SK-MEL-5 (cell line): Measurements from ENCODE around the gene CASKIN2. TPM values are rescaled to one million over a fixed set of nuclear protein-coding genes. Genes with fewer than 3 reads are reported as not detected.

ENCODE experiments used
- DNase-seq: peaks from one replicate; pipeline ENCODE4 v3.0.0-alpha.2; 2016; ENCODE audit warnings: low read depth, low spot score
- in situ Hi-C: cut with HindIII; loops from 2 replicates; pipeline ENCODE4 v1.10.0; 2016; ENCODE audit warnings: low sequenced_read_pairs, high pct_unique_total_duplicates, low pct_unique_long_range_greater_than_20kb
- total RNA-seq: library from RNA; depleted of rRNA; stranded (reverse); fragments of >200 nt; shearing (Covaris generic); gene quantifications from 2 replicates; pipeline ENCODE4 v1.2.3, GENCODE V29; 2014

The CASKIN2 gene
- total RNA-seq, 1 experiment from 2014 or later: 3.5 TPM

DNA sequence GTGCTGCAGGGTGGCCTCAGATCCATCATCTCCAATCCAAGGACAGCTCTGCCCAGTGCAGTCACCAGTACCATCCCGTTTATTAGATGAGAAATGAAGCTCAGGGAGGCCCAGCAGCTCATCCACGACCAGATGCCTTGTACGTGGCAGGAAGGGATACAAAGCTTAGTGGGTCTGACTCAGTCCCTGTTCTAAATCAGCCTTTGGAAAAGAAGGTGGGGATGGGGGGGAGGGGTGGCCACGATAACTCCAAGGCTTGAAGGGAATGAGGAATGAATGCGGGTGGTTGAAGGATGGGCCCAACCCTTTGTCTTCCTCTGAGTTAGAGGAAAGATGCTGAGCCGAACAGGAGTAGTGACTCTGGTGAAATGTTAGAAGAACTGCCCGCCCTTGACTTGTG lies 35.9 kb upstream of the CASKIN2 start:
- in situ Hi-C loops: no loop called here
- DNase-seq: no peak

DNA sequence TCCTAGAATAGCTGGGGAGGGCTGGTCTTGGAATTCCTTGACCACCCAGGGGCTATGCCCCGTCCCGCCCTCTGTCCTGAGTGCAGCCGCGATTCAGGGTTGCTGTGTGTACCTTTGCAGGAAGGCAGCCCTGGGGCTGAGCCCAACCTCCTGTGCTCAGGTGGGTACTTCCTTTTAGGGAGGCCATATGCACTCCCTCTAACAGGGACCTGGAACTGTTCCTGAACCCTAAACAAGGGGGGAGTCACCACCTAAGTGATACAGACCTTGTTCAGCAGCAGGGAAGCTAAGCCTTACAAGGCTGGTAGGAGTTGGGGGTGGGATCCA lies 34.8 kb upstream of the CASKIN2 start:
- in situ Hi-C loops: no loop called here

DNA sequence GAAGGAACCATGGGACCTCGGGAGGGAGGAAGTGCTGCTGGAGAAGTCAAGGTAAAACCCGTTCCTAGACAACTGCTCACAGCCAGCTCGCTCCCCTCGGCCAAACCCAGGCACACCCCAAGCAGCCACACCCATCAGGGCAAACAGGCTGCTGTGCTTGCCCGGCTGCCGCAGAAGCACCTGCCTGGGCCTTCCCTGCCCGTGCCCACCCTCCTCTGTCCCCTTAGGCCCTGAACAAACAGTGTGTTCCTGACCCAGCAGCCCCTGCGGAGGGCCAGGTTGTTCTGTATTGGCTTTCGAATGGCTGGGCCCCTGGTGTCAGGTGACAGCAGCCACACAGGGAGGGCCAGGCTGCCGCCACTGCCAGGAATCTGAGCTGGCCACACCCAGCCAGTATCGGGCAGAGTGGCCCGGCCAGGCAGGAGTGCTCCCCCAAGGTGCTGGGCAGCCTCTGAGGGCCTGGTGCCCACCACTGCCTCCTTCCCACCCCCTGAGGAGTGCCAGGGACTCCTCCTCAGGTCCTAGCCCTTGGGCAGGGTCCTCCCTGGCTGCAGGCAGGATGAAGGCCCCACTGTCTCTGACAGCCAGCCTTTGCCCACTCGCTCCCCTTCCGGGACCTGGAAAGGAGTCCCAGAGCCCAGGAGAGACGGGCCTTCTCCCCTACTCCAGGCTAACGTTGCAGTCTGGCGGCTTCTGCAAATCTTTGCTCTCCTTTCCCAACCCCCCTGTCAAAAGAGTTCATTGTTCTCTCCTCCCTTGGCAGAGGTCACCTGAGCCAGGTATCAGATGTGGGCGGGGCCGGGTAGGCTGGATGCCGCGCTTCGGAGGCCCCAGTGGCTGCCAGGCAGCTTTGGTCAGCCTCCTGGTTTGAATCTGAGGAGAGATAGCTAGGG lies 34.2 kb upstream of the CASKIN2 start:
- no peak for DNase-seq
- in situ Hi-C loops: no loop called here

More for the DNA sequence above, 34.8 kb upstream of the CASKIN2 start:
- no peak for DNase-seq

DNA sequence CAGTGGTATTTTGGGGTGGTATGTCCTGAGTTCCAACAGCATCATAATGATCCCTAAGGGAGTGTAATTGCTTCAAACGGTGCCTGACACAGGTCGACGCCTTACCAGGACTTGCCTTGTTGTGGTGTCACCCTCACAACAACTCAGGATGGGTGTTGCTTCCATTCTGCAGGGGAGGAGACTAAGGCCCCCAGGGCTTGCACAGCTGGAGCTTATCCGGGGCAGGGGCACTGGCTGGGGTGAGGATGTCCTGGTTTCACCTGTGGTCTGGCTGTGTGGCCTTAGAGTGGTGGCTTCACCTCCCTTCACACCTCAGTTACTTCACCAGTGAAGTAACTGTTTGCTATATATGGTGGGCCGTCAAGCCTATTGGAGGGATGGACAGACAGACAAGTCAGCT lies 33.5 kb upstream of the CASKIN2 start:
- in situ Hi-C loops: no loop called here
- DNase-seq: no peak

DNA sequence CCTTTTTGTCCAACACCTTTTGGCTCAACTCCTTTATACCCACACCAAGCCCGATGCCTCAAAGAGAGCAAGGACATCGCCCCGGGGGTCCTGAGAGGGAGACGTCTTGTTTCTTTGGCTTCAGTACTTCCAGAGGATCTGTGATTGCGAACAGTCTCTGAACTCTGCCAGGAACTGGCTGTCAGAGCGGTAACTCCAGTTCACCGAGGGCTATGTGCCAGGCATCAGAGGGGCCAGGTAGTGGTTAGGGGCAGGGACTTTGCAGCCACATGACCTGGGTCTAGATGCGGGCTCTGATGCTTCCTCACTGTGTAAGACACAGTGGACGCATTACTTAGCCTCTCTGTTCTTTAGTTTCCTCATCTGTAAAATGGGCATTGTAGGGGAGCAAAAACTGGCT lies 31.8 kb upstream of the CASKIN2 start:
- no peak for DNase-seq
- in situ Hi-C loops: no loop called here

DNA sequence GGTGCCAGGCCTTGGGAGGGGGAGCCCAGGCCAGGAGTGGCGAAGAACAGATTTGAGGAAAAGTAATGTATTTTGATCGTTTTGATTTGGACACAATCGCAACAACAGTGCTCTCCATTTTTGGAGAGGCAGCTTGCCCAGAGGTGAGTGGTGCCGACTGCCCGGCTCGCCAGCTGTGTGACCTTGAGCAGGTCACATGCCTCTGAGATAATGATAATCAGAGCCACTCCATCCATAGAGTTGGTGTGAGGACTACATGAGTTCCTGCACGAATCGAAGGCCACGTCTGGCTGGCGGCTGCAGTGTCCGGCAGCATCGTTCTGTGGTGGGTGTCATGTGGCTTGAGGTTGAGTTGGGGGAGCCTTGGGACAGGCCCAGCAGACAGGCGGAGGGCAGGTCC lies 30.8 kb upstream of the CASKIN2 start:
- no peak for DNase-seq
- in situ Hi-C loops: no loop called here

DNA sequence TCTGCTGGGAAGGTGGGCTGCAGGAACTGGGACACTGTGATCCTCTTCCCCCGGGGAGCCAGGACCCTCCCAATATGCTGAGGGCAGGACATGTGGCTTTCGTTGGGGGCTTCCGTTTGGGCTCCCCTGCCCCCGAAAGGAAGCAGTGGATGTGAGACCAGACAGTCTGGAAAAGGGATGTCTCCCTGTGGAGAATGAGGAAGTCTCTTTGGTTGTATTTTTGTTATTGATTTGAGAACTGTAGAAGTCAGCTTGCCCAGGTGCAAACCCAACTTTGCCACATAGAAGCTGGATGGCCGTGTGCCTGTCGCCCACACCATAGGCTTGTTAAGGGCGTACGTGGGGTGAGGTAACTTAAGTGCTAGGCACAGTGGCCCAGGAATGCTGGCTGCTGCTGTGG lies 28.9 kb upstream of the CASKIN2 start:
- no peak for DNase-seq
- in situ Hi-C loops: no loop called here

DNA sequence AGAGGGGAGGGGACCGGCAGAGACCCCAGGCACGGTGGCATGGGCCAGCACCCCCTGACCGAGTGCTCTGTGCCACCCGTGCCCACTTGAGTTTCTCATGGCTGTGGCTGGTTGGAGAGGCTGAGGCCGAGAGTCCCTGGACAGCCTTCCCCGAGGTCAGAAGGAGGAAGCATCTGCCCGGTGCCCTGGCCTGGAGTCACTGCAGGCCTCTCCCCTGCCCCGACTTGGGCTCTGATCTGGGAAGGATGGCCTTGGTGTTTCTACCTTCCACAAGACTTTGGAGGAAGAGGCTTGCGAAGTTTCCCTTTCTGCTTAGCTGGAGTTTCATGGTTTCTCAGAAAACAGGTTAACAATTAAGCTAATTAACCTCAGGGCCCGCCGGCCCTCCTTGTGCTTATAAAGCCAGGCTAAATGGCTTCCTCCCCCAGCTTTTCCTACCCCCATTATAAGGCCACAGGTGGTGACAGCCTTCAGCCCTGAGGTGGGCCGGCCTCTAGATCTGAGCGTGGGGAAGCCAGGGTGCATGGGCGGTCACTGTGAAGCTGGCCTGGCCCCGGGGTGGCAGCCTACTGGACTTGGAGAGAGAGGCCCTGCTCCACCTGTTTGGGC lies 27.5 kb upstream of the CASKIN2 start:
- in situ Hi-C loops: no loop called here
- DNase-seq: no peak

DNA sequence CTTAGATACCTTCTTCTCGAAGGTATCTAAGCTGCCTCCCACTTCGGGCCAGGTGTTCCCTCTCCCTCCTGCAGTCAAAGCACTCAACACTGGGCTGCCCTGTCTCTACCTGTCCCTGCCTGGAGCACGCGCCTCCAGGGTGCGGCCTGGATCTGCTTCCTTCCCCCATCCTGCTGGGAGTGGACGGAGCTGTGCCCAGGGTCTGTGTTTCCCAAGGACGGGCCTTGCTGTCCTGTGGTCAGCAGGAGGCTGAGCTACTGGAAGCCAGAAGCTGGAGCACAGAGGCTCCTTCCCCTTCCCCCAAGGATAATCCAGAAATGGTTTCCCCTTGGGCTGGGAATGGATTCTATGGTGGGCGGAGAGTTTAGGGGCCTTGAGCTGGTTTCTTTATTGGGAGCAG lies 26.9 kb upstream of the CASKIN2 start:
- in situ Hi-C loops: no loop called here
- no peak for DNase-seq

DNA sequence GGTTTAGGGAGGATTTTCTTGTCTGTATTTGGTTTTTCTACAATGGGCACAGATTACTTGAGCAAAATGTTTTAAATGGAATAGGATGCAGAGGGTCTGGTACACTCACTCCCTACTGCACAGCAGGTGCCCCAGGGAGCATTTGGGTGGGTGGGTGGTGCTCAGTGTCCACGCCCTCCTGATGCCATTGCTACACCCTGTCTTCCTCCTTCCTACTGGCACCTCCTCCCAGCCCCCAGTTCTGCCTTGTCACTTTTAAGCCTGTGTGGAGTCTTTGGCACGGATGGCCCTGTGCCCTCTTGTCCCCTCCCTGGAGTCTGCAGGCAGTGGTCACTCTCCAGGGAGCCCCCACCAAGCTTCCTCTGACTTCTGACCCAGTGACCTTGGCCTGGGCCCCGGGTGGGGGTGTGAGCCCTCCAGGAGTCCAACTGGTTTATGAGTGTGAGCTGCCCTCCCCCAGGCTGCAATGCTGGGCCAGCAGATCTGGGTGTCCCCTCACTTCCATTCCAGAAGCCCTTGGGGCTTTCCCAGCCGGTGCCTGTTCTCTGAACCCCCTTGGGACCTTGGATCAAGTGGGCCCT lies 25.7 kb upstream of the CASKIN2 start:
- no peak for DNase-seq
- in situ Hi-C loops: no loop called here

DNA sequence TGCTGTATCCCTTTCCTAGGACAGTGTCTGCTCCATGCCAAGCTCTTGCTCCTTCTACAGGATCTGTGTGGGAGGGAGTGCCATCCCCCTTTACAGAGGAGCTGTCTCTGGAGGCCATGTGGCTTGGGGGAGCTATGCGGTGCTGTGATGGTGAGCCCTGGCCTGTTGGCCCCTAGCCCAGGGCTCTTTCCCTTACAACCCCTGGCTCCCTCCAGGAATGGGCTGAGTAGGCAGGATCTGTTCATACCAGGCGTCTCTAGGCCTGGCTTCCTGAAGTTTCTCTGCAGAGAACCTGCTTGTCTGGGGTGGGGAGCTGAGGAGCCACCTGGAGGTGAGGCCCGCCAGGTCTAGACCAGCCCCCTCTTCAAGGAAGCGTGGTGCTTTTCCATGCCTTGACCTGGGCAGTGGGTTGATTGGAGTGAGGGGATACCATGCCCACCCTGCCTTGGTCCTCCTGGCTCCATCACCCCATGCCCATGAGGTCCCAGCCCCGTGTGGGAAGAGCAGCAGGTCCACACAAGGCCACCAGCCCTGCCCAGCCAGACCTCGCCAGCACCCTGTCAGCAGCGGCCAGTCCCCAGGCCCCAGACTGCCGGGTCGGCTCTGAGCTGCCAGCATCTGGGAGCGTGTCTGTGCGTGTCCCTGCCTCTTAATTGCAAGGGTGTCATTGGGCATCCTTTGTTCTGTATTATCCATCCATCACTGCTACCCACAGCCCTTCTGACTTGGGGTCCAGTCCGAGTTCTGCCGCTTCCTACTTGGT lies 24.8 kb upstream of the CASKIN2 start:
- DNase-seq: no peak
- in situ Hi-C loops: no loop called here

DNA sequence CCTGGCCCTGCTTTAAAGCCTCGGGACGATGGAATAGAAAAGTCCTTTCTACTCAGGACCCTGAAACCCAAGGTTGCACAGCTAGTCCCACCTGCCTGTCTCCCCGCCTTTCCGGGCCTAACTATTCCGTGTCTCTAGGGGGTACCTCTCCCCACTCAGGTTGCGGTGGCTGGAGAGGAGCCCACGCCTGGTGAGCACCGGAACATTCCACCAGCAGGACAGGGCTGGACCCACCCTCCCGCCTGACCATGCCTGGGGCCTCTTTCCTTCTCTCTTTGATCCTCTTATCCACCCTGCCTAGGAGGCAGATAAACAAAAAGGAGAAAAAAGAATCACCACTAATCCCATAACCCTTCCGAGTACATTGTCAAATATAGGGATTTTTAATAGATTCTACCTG lies 21.0 kb upstream of the CASKIN2 start:
- DNase-seq: no peak
- in situ Hi-C loops: no loop called here

DNA sequence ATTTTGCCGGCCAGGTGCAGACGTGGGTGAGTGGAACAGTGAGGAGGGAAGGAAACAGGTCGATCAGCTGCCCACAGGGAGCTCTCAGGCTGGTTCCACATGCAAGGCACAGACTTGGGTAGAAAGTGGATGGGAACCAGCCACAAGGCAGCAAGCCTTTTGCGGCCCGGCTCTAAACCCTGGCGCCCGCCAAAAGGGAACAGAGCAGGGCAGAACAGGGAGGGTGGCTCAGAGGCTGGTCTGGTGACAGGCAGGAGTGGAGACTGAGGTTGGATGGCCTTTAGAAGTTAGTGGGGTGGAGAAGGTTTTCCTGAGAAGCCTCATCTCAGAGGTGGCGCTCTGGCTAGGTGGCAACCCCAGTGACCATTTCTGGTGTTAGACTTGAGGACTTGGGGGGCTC lies 20.5 kb upstream of the CASKIN2 start:
- in situ Hi-C loops: no loop called here
- DNase-seq: no peak

DNA sequence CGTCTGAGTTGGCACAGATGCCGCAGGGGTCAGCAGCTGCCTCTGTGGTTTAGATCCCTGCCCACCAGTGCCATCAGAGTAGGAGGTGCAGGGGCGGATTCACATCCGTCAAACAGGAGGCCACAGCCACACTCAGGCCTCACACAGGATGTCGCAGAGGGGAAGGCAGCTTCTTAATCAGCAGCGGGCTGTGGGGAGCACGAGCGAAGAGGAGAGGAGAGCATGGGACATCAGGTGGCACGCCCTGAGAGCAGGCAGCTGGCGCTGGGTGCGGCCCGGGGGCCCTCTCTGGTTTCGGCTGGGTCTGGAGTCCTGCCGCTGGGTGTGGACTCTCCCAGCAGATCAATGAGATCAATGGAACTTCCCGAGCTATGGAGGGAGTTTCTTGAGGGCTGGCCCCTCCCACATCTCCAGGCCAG lies 19.8 kb upstream of the CASKIN2 start:
- in situ Hi-C loops: no loop called here
- DNase-seq: no peak

DNA sequence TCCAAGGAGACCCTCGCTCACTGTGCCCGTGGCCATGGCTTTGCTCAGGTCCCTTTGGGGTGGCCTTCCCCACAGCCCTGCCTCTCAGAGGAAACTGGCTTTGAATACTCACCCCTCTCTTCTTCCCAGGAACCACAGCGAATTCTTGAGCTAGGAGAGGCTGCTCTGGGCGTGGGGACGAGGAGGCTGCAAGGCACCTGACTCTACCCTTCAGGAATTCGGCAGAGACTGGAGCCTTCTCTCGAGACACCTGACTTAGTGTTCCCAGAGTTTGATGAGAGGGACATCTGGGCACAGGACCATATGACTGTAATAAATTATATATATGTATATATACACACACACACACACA lies 16.4 kb upstream of the CASKIN2 start:
- no peak for DNase-seq
- in situ Hi-C loops: no loop called here

DNA sequence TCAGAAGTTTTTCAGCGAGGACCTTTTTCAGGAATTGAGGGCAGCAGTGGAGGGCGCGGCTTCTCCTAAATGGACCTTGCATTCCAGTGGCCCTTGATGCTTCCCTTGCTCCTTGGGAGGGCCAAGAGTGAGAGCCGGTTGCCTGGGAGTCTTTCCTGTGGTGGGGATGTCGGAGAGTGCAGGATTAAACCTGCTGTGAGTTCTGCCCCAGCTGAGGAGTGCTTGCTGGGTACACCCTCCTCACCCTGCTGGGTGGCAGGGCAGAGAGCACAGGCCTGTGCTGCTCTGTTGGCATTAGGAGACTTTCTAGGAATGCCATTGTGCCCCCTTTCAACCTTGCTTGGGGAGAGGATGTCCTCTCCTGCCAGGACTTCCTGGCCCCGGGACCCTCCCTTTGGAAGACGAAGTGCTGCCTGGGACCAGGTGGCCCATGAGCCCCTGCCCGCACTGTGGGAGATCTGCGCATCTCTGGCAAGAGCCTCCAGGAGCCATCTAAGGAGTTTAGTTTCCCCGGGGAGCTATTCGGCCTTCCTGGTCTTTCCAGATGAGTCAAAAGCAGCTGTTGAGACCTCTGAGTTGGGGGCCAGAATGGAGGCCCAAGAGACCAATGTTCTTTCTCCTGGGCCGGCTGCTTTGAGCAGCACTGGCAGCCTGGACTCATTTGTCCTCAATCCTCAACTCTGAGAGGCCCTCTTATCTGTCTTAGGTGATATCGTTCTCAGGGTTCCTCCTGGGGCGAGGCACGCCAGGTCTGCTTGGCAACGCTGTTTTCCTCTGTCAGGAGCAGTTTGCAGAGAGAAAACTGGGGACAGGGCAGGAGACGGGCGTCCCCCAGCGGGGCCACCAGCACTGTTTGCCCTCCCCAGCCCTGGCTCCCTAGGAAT lies 15.7 kb upstream of the CASKIN2 start:
- DNase-seq: no peak
- in situ Hi-C loops: no loop called here

DNA sequence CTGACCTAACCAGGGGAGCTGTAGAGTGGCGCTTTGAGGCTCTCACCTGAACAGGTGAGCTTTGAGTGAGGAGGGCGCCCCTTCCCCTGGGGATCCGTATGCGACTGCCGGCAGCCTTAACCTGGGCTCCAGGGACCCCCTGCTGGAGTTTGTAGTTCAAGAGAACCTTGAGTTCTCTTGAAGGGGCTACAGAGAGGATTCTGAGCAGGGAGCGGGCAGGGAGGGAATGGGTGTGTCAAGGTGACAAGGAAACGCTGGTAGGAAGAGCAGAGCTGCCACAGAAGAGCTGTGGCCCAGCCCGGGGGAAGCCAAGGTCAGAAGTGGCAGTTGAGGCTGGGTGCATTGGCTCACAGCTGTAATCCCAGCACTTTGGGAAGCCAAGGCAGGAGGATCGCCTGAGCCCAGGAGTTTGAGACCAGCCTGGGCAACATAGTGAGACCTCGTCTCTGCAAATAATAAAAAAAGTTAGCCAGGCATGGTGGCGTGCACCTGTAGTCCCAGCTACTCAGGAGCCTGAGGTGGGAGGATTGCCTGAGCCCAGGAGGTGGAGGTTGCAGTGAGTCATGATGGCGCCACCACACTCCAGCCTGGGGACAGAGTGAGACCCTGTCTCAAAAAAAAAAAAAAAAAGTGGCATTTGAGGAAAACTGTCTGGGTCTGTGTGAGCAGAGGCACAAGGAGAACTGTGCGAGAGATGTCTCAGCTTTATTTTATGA lies 11.4 kb upstream of the CASKIN2 start:
- in situ Hi-C loops: no loop called here
- no peak for DNase-seq
